ENCODE measurements around the gene EVI5.
"Not testable (repeated sequence)": the region's sequence is repeated elsewhere in the genome, so short reads cannot be mapped to it uniquely, and the experiment has no call there.

Gene EVI5

GRCh38 chr1:92791487-92792066 is 6.7 kb upstream of the EVI5 start:
- DNase-seq (ENCODE audit: low read depth) = no peak

GRCh38 chr1:92790867-92791266 is 6.0 kb upstream of the EVI5 start:
- DNase-seq (ENCODE audit: low read depth) = no peak

- DNase-seq (ENCODE audit: low read depth) = no peak
Measured at GRCh38 chr1:92790081-92790480, 5.2 kb upstream of the EVI5 start.

- no peak for DNase-seq (ENCODE audit: low read depth)
Measured at GRCh38 chr1:92786111-92786901, 1.4 kb upstream of the EVI5 start.

- DNase-seq (ENCODE audit: low read depth) = no peak
Measured at GRCh38 chr1:92784021-92784638, 778 bp downstream of the EVI5 start.

- DNase-seq (ENCODE audit: low read depth) = not testable (repeated sequence)
Measured at GRCh38 chr1:92783550-92783949, 1.4 kb downstream of the EVI5 start.

GRCh38 chr1:92778376-92778775 is 6.5 kb downstream of the EVI5 start:
- DNase-seq (ENCODE audit: low read depth) = no peak

- no peak for DNase-seq (ENCODE audit: low read depth)
Measured at GRCh38 chr1:92774407-92774806, 10.5 kb downstream of the EVI5 start.

- DNase-seq (ENCODE audit: low read depth) = not testable (repeated sequence)
Measured at GRCh38 chr1:92773749-92774148, 11.2 kb downstream of the EVI5 start.

GRCh38 chr1:92769856-92770255 is 15.1 kb downstream of the EVI5 start:
- DNase-seq (ENCODE audit: low read depth) = no peak

GRCh38 chr1:92768915-92769314 is 16.0 kb downstream of the EVI5 start:
- DNase-seq (ENCODE audit: low read depth) = no peak

- DNase-seq (ENCODE audit: low read depth) = no peak
Measured at GRCh38 chr1:92768296-92768695, 16.6 kb downstream of the EVI5 start.

GRCh38 chr1:92764116-92764515 is 20.8 kb downstream of the EVI5 start:
- DNase-seq (ENCODE audit: low read depth) = no peak

- DNase-seq (ENCODE audit: low read depth) = no peak
Measured at GRCh38 chr1:92762355-92762754, 22.6 kb downstream of the EVI5 start.

GRCh38 chr1:92759361-92759760 is 25.5 kb downstream of the EVI5 start:
- no peak for DNase-seq (ENCODE audit: low read depth)

GRCh38 chr1:92756537-92756936 is 28.4 kb downstream of the EVI5 start:
- DNase-seq (ENCODE audit: low read depth) = no peak

GRCh38 chr1:92755541-92756461 is 29.1 kb downstream of the EVI5 start:
- DNase-seq (ENCODE audit: low read depth) = no peak

GRCh38 chr1:92754719-92755050 is 30.2 kb downstream of the EVI5 start:
- no peak for DNase-seq (ENCODE audit: low read depth)

GRCh38 chr1:92754000-92754718 is 30.7 kb downstream of the EVI5 start:
- DNase-seq (ENCODE audit: low read depth) = peak; percentile 83

- DNase-seq (ENCODE audit: low read depth) = no peak
Measured at GRCh38 chr1:92752719-92753118, 32.2 kb downstream of the EVI5 start.

GRCh38 chr1:92749024-92749634 is 35.8 kb downstream of the EVI5 start:
- DNase-seq (ENCODE audit: low read depth) = no peak

Data from HS-27A (cell line).